ENCODE results near the gene PARD3.
A peak's percentile ranks its signal among the peaks of the same experiment; 100 is the strongest.

Gene PARD3

DNA sequence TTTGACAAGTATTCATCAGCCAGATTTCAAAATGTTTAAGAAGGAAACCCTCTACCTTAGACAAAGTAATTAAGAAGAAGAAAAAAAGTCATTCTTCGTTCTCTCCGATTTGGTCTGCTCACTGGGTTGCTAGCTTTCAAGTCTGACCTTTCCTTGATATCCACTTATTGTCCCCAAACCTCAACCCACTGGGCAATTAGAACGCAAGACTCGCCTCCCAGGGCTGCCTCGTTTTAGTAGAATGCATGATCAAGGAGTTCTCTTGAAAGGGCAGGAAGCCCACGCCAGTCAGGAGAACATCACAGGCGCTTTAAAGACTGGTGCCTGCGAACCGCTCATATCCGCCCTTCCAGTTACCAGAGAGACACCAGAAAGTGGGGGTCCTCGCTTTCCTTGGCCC lies 637.7 kb downstream of the PARD3 start:
- TF ChIP-seq CTCF (IDR thresholded peaks at IDR 0.05; ENCODE audit: insufficient read depth, low read length, missing control alignments): no peak
- ChIA-PET POLR2A (no interaction called here), CTCF (no interaction called here)
- DNase-seq (ENCODE audit: low read depth, low spot score): no peak
- no peak overlapping the region for H3K4me3 ChIP-seq (ENCODE audit: low read depth, low read length)

DNA sequence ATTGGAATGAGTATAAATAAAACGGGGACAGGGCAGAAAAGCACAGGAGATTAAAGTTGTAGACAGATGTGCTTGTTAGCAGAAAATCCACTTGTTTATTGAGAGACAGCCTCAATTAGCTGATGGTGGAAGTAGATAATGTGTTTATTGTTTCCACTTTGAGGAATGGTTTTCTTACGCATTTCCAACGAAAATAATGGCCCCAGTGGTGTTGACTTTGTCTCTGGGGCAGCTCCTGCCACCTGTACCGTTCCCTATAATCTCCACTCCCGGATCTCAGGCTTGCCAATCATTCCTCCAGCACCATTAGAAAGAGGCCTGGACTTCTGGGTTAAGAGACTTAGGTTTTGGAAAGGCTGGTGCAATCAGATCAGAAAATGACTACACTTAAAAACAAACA lies 638.7 kb downstream of the PARD3 start:
- TF ChIP-seq CTCF (IDR thresholded peaks at IDR 0.05; ENCODE audit: insufficient read depth, low read length, missing control alignments): no peak
- H3K4me3 ChIP-seq (ENCODE audit: low read depth, low read length): no peak overlapping the region
- ChIA-PET POLR2A (no interaction called here), CTCF (no interaction called here)
- DNase-seq (ENCODE audit: low read depth, low spot score): no peak

DNA sequence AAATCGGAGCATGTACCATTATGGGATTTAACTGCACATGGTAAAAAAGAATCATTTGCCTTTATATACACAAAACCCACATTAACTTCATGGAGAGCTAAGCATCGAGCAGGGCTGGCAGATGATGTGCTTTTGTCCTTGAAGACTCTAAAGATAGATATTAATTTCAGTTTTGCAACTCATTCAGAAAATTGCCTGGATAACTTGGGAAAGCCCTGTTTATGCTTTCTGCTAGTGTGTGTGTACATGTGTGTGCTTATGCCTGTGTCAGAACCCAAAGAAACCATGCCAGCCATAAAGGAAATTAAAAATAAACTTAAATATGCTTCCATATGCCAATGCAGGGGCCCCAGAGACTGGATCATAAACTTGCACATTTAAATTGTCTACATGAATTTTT lies 640.0 kb downstream of the PARD3 start:
- H3K4me3 ChIP-seq (ENCODE audit: low read depth, low read length): no peak overlapping the region
- TF ChIP-seq CTCF (IDR thresholded peaks at IDR 0.05; ENCODE audit: insufficient read depth, low read length, missing control alignments): no peak
- POLR2A ChIA-PET: no interaction called here
- DNase-seq (ENCODE audit: low read depth, low spot score): no peak
- CTCF ChIA-PET: no interaction called here

GRCh38 chr10:34172936-34173533 lies 642.1 kb downstream of the PARD3 start:
- no peak for TF ChIP-seq CTCF (IDR thresholded peaks at IDR 0.05; ENCODE audit: insufficient read depth, low read length, missing control alignments)
- DNase-seq (ENCODE audit: low read depth, low spot score): no peak
- POLR2A ChIA-PET: no interaction called here
- no peak overlapping the region for H3K4me3 ChIP-seq (ENCODE audit: low read depth, low read length)
- CTCF ChIA-PET: no interaction called here

- no peak overlapping the region for H3K4me3 ChIP-seq (ENCODE audit: low read depth, low read length)
- DNase-seq (ENCODE audit: low read depth, low spot score): peak; percentile 53
- ChIA-PET CTCF (no interaction called here), POLR2A (interaction anchor here (0.6 kb wide), 1 partner anchor 147 kb away, joined by 5 read pairs; no protein-coding TSS in a partner anchor)
- TF ChIP-seq CTCF (IDR thresholded peaks at IDR 0.05; ENCODE audit: insufficient read depth, low read length, missing control alignments): no peak
Measured at GRCh38 chr10:34171957-34172527, 643.1 kb downstream of the PARD3 start.

DNA sequence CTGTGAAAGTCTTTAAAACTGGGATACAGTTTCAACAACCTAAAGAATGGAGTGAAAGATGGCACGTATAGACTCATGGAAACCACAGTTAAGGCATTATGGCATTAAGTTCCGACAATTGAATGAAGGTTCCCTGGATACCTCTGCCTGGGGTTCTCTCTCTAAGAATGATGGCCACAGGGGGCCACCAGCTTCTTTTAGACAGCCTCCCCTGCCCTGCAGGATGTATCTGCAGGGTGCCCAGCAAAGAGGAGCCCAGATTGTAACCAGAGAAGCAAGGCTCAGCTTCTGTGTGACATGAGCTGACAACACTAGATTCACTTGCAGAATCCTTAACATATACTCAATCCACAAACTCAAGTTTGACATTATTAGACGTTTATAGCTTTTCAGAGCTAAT lies 645.4 kb downstream of the PARD3 start:
- TF ChIP-seq CTCF (IDR thresholded peaks at IDR 0.05; ENCODE audit: insufficient read depth, low read length, missing control alignments): no peak
- CTCF ChIA-PET: interaction anchor here (1.5 to 1.6 kb wide), 2 partner anchors 9 to 162 kb away, joined by 3 to 4 read pairs; no protein-coding TSS in a partner anchor
- H3K4me3 ChIP-seq (ENCODE audit: low read depth, low read length): no peak overlapping the region
- POLR2A ChIA-PET: no interaction called here
- DNase-seq (ENCODE audit: low read depth, low spot score): no peak

Measured in AG04449 (cell line).